GM19023 (cell line): ENCODE measurements around the gene GAL3ST2.
"Not testable (repeated sequence)": the region's sequence is repeated elsewhere in the genome, so short reads cannot be mapped to it uniquely, and the experiment has no call there.

ENCODE experiments used
- ATAC-seq: cut with Tn5 transposase; IDR thresholded peaks from one replicate; pipeline ENCODE4 v1.9.1; 2021; ENCODE audit warnings: mild to moderate bottlenecking, moderate library complexity; ENCODE audit not compliant: unreplicated experiment

Gene GAL3ST2

DNA sequence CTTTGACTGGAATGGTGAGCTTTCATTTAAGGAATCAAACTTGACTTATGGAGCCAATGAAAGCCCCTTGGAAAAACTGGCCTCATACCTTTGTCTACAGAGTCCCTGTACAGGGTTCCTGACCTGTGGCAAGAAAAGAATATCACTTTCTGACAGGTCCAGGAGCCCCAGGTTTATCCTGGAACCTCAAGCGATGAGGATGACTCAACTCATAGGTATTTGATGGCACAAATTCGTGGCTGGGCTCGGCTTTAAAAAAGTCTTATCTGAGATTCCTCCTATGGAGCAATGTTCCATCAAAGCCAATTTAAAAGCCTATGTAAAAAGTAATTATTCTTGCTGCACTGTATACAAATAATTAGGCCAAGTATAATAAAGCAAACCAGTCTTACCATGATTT, 14.8 kb downstream of the GAL3ST2 start:
- ATAC-seq, result not testable (repeated sequence)

DNA sequence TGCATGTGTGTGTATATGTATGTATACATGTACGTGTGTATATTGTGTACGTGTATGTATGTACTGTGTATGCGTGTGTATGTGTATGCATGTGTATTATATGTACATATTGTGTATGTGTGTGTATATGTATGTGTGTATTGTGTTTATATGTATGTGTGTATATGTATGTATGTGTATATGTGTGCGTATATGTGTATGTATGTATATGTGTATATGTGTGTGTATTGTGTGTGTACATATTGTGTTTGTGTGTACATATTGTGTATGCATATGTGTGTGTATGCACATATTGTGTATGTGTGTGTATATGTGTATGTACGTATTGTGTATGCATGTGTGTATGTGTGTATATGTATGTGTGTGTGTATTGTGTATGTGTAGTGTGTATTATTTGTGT, 16.8 kb downstream of the GAL3ST2 start:
- ATAC-seq, result no peak

DNA sequence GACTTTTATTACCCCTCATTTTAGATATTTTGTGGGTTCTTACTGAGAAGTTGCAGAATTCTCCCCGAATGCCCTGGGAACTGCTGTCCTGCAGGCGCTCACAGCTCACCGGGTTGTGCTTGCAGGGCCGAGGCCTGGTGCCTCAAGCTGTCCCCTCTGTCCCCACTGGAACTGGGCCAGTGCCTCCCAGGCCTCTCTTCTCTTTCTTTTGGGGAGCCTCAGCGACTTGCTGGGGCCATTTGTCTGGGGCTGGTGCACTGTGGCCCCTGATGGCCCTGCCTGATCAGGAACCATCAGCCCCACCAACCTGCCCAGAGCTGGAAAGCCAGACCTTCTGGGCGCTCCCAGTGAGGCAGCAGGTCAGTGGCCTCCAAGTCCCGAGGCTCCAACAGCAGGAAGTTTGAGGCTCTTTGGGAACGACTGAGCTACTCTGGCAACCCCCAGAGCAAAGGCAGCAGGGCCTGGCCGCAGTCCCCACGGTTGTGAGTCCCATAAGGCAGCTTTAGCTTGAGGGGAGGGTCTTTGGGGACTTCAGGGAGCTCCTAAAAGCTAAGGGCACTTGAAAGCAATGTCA, 17.7 kb downstream of the GAL3ST2 start:
- no peak for ATAC-seq

DNA sequence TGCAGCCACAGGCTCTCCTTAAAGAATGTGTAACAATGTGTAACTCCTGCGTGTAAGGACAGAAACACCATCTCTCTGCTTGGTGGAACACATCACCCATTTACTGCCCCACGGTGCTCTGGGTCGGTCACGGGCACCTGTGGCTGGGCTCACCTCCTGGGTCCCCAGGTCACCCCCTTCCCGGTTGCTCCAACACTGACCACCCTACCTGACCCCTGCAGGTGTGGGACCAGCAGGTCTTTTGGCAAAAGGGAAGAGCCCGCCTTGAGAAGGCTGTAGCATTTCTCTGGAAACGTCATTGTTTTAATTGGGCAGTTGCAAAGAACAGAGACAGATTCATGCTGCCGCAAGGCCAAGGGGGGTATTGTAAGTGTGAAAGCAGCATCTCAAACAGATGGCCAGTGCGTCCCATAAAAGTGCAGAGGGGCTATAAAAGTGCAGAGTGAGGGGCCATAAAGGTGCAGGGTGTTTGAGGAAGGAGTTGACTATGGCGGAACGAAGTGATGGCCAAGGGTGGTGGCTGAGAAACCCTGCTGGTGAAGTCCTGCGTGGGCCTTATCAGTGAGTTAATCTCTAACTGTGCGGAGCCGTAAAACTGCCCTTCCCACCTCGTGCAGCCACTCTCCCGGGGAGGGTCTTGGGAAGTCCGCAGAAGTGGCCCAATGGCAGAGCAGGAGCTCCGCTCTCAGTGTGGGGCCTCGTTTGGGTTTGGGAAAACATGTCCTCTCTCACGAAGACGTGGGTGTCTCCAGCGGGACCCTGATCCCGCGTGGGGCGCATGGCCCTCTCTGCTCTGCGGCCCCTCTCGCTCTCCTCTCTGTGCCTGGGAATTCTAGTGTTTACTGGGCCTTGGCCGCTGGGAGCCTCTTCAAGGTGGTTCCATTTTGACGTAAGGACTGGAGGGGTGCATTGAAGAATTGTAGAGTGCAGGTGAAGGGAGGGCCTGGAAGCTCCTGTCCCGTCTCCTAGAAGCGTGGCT, 18.7 kb downstream of the GAL3ST2 start:
- ATAC-seq, result no peak

DNA sequence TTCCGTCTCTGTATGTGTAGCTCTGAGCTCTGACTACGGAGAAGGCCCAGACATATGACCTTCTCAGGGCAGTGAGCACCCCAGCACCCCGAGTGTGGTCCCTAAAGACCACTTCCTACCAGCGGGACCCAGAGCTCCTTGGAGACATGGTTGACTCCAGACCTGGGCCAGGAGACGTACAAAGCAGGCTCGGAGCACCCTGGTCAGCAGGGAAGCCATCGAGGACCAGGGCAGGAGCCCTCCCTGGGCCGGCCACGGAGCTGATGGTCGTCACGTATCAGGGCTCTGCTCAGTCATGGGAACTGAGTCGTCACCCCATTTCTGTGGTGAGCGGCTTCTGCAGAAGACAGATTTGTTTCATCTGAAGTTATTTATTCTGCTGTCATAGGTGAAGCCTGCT, 19.6 kb downstream of the GAL3ST2 start:
- ATAC-seq, result no peak

DNA sequence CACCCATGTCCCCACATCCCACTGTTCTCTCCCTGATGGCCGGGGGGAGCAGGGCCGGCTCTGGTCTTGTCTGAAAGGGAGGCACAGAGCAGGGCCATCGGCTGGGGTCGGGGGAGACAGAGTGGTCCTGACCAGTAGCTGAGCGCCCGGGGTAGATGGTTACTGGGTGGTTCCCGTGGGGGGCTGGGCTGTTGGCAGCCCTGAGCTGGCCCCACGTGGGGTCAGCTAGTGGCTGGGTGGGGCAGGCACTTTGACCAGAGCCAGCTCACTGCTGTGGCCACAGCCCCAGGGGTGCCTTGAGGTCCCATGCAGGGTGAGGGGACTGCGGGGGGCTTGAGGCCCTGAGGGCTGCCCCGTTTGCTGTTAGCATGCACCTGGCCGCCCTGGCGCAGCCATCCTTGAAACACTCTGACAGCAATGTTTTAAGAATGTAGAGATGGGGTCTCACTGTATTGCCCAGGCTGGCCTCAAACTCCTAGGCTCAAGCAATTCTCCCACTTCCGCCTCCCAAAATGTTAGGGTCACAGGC, 20.1 kb downstream of the GAL3ST2 start:
- no peak for ATAC-seq

DNA sequence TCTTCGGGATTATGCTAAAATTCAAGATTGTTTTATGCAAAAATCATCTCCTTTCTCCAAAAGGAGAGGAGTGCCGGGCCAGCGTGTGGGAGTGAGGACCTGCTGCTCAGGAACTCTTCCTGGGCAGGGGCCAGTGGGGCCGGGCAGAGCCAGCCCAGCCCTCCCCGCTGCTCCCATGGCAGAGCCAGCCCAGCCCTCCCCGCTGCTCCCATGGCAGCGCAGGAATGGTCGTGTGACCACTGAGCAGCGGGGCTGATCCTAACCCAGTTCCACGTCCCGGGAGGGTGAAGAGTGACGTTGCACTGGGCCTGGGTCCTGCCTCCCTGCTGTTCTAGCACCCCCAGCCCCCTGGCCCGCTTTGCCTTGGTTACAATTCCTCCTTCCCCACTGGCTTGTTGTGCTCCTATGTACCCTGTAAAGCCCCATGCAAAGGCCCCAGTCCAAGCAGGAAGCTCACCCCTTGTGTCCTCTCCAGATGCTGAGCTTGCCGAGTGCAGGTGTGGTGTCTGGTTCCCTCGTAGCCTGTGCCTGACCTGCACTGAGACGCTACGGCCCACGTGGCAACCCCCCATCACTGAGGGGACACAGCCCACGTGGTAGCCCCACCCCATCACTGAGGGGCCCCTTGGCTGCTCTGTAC, 20.9 kb downstream of the GAL3ST2 start:
- no peak for ATAC-seq

DNA sequence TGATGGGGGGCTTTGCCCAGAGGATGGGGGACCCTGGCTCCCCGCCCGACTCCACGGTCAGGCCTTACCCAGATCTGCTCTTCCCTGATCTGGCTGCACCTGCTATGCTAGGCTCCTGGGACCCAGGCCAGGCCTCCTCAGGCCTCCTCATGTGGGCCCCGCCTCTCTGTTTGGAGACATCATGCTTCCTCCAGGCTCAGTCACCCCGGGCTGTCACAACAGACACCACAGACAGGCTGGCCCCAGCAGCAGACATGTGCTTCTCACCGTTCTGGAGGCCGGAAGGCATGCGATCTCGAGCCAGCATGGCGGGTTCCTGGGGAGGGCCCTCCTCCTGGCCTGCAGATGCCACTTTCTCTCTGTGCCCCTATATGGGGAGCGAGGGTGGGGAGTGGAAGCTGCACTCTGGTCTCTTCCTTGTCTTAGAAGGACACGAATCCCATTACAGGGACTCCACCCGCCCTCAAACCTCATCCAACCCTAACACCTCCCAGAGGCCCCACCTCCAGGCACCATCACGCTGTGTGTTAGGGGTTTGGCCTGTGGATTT, 21.5 kb downstream of the GAL3ST2 start:
- ATAC-seq, result no peak

DNA sequence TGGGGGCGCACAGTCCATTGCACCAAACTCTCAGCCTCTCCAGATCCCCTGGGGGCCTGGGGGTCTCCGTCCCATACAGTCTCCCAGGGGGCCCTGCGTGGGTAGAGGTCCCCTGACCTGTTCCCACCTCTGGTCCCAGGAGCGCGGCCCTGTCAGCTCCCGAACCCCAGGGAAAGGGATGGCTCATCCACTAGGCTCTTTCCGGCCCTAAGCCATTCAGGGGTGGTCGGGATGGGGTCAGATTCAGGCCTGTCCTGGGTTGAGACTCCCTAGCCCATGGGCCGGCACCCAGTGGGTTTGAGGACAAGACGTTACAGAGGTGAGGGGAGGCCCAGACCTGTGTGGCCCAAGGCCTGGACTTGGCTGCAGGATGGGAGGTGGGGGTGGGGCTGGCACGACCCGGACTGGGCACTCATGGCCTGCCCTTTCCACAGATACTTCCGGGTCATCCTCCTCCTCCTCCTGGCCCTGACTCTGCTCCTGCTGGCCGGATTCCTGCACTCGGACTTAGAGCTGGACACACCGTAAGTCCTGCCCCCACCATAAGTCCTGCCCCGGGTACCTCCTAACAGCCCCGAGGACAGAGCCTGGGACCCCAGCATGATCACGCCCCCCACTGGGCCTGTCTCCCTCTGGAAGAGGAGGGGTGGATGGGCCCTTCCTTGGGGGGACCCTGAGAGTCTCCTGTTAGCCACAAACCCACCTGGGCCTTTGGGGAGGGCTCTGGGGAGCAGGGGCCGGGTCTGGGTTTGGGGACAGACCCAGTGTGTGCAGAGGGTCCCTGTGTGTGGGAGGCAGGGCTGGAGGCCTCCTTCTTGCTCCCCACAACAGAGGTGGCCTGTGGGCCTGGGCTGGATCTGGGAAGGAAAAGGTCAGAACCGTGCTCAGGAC, 22.3 kb downstream of the GAL3ST2 start:
- no peak for ATAC-seq

DNA sequence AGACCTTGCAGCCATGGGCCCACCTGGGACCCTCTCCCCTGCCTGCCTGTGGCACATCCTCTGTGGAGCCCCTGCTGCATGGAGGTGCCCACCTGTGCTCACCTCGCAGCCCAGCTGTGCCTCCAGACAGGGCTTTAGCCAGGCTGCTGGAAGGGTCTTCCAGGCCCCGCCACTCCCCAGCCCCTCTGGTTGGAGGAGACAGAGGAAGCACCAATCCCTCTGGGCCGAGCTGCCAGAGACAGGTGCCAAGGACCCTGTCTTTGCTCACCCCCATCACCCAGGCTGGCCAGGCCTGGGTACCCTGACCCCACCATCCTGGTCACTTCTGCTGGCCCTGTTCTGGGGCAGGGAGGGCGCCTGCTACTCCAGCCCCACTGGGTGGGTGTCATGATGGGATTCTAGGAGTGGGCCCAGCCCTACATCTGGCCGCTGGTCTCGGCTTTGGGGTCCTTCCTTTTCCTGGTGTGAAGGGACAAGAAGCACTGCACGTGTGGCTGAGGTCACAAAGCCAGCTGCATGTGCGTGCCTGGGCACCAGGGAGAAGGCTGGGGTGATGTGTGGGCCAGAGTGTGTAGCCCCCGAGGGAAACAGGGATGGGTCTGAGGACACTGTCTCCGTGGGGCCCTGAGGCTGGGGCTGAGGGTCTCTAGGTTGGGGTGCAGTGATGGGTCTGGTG, 23.0 kb downstream of the GAL3ST2 start:
- no peak for ATAC-seq

DNA sequence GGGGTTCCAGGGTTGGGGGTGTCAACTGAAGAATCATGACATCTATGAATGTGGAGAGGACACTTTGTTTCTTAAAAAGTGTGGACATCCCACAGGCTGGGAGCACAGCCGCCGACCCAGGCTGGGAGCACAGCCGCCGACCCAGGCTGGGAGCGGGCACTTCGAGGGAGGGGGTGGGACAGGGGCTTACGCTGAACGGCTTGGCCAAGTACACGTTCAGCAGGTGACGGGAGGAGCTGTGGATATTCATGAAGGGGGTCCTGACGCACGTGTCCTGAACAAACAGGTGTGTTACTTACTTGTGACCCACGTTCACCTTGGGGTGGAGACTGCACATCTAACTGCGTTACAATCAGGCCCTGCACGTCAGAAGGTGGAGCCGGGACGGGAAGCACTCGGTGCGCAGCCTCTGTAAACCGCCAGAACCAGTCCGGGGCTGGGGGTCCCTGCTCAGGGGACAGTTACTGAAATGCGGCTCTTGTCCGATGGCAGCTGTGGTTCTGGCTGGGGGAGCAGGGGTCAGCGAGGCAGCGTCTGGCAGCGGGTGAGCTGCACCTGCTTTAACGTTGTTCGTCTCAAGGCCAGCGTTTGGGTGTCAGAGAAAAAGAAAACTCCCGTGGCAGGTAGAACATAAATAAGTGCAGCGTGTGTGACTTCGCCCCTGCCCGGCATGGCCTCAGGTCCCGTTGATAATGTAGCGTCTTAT, 23.7 kb downstream of the GAL3ST2 start:
- ATAC-seq, result not testable (repeated sequence)

DNA sequence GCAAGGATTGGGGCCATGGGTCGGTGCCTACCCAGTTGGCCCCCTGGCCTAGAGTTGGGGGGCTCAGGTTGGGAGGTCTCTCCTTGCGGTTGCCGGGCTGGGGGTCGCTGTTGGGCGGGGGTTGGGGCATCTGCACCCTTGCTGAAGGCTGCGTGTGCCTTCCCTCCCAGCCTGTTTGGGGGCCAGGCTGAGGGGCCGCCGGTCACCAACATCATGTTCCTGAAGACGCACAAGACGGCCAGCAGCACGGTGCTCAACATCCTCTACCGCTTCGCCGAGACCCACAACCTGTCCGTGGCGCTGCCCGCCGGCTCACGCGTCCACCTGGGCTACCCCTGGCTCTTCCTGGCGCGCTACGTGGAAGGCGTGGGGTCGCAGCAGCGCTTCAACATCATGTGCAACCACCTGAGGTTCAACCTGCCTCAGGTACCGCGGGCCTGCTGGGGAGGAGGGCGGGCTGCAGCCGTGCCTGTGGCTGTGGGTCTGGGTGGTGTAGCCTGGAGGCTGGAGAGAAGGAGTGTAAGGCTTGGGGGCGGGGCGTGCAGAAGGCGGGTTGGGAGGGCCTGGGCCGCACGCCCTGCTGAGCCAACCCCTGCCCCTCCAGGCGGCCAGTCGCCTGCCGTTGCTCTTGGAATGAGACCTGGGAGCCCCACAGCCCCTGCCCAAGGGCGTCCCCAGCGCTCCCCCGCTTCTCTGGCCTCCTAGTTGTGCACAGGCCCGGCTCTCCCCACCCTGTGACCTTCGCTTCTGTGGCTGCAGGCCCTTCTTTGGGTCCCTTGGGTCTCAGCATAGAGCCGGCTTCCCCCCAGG, 25.2 kb downstream of the GAL3ST2 start:
- no peak for ATAC-seq

DNA sequence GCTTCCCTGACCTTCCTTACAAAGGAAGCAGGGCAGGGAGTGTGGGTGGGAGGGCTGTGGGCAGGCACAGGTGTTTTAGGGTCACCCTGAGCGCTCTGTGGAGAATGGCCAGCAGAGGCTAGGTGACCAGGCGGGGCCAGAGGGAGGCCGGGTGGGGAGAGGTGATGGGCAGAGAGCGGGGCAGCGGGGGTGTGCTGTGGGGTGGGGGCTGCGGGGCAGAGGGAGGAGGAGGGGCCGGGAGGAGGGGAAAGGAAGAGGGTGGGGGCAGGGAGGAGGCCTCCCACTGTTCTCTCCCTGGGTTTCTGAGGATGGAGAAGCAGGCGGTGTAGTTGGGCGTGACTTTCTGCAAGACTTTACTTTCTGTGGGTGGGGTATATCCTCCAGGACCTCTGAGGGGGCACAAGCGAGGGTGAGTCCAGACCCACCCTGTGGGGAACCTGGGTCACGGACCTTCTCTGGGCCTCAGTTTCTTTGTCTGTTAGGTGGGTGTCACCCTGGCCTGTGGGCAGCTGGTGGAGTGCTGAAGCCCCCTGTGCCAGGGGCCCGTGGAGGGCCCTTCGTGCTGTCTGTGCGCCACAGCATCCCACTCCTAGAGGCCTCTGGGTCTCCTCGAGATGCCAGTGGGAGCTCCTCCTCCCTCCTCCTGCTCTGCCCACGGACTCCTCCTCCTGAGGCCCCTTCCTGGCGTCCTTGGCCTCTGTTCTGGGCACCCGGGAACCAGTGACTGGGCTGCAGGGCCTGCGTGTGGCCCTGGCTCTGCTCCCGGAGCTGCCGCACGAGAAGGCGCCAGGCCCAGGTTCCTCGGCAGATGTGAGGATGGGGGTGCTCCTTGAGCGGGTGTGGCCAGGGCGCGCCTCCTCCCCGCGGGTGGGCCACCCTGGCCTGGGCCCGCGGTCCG, 26.0 kb downstream of the GAL3ST2 start:
- ATAC-seq, result no peak

DNA sequence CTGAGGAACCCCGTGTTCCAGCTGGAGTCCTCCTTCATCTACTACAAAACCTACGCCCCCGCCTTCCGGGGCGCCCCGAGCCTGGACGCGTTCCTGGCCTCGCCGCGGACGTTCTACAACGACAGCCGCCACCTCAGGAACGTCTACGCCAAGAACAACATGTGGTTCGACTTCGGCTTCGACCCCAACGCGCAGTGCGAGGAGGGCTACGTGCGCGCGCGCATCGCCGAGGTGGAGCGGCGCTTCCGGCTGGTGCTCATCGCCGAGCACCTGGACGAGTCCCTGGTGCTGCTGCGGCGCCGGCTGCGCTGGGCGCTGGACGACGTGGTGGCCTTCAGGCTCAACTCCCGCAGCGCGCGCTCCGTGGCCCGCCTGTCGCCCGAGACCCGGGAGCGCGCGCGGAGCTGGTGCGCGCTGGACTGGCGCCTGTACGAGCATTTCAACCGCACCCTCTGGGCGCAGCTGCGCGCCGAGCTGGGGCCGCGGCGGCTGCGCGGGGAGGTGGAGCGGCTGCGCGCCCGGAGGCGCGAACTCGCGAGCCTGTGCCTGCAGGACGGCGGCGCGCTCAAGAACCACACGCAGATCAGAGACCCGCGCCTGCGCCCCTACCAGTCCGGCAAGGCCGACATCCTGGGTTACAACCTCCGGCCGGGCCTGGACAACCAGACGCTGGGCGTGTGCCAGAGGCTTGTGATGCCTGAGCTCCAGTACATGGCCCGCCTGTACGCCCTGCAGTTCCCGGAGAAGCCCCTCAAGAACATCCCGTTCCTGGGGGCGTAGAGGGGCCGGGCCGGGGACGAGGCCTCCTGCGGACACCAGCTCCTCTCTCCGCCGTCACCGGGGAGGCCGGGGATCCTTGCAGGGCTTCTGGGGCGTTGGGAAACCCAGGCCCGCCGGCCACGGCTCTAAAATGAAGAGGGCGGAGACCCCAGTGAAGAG, 27.0 kb downstream of the GAL3ST2 start:
- ATAC-seq, result no peak

DNA sequence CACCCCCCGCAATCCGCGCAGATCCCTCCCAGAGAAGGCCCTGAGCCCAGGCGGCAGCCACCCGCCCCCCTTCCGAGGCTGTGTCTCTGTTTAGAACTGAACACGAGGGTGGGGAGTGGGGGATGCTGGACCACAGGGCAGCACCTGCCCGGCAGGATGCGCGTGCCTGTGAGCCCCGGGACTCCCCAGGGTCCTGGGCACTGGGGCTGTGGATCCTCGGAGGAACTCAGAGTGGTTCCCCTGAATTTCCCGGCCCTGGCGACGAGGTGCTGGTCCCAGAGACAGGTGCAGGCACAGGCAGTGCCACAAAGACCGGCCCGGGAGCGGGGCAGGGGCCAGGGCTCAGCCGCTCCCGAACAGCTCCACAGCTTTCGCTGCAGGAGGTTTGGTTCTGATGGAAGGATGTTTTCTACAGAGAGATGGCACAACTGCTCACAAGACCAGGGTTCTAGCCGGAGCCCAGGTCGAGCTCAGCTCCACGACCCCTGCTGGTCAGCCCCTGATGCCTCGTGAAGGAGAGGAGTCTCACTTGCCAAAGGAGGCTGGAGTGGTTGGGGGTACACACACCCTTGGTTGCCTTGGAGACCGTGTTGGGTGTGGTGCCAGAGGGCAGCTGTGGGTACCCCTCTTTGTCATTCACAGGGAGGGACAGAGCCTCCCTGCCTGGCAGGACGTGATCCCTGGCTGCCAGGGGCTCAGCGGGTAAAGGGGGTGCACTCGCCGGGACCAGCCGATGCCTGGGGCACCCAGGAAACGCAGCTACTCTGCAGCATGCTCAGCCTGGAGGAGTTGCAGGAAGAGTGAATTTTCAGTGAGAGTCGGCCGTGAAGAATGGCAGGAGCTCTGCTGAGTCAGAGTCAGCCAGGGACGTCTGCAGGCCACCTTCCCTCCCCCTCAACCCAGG, 28.0 kb downstream of the GAL3ST2 start:
- ATAC-seq, result no peak
